Measurements from ENCODE around the gene SLC2A6. TPM values are rescaled to one million over a fixed set of nuclear protein-coding genes. Genes with fewer than 3 reads are reported as not detected.
"Not testable (repeated sequence)": the region's sequence is repeated elsewhere in the genome, so short reads cannot be mapped to it uniquely, and the experiment has no call there.

SLC2A6 gene
- total RNA-seq, 5 donors from 2014 or later (not counting 1 experiment from before 2014, with no cell fraction given), result 3.6 to 6.1 (median 4.9) TPM

- no peaks in the 10 kb centered on the region for H3K36me3 Mint-ChIP-seq
- CTCF ChIA-PET, result no interaction called here
- H3K4me3 ChIP-seq (ENCODE audit: control insufficient read depth in 1 of 2, extremely low read depth in 1 of 2, low read length in 1 of 2), result no peak overlapping the region
- peaks cover 0 to 2% of the 10 kb centered on the region in 2 donors for H3K27me3 Mint-ChIP-seq
- POLR2A ChIA-PET, result no interaction called here
- no peak overlapping the region for H3K27ac Mint-ChIP-seq
- no peaks in the 10 kb centered on the region for H3K9me3 ChIP-seq
- no peak overlapping the region for H3K4me3 Mint-ChIP-seq
- no peak overlapping the region for H3K27ac ChIP-seq (ENCODE audit: low read length)
- no peak for ATAC-seq (replicated peaks in 1 of 4)
- 82% methylated on average over 20 of the region's 20 CpGs for WGBS (ENCODE audit: insufficient coverage)
- H3K9me3 Mint-ChIP-seq, result no peaks in the 10 kb centered on the region
- peaks cover 0 to 47% of the 10 kb centered on the region in 2 experiments for H3K27me3 ChIP-seq (replicated peaks in 1 of 2; ENCODE audit: control insufficient read depth in 2 of 2, extremely low read depth in 1 of 2, insufficient read depth in 2 of 2, low read length in 1 of 2)
- DNase-seq, result no peak
- no peaks in the 10 kb centered on the region for H3K36me3 ChIP-seq (ENCODE audit: control insufficient read depth in 2 of 2, extremely low read depth in 1 of 2, insufficient read depth in 1 of 2, low read length in 1 of 2)
- peaks cover 4 to 9% (median 8%) of the 10 kb centered on the region in 3 donors for H3K4me1 Mint-ChIP-seq
- peaks cover 4 to 12% of the 10 kb centered on the region in 2 experiments for H3K4me1 ChIP-seq (ENCODE audit: control insufficient read depth in 1 of 2, extremely low read depth in 1 of 2, insufficient read depth in 2 of 2, low read length in 2 of 2)
These were observed 23.8 kb downstream of the SLC2A6 start for GRCh38 chr9:133454943-133455673.

GRCh38 chr9:133454325-133454724 lies 24.6 kb downstream of the SLC2A6 start:
- H3K9me3 ChIP-seq, result no peaks in the 10 kb centered on the region
- peaks cover 2 to 10% of the 10 kb centered on the region in 2 experiments for H3K4me1 ChIP-seq (ENCODE audit: control insufficient read depth in 1 of 2, extremely low read depth in 1 of 2, insufficient read depth in 2 of 2, low read length in 2 of 2)
- H3K27ac ChIP-seq (ENCODE audit: low read length), result no peak overlapping the region
- no peaks in the 10 kb centered on the region for H3K36me3 ChIP-seq (ENCODE audit: control insufficient read depth in 2 of 2, extremely low read depth in 1 of 2, insufficient read depth in 1 of 2, low read length in 1 of 2)
- no peak overlapping the region for H3K4me3 ChIP-seq (ENCODE audit: control insufficient read depth in 1 of 2, extremely low read depth in 1 of 2, low read length in 1 of 2)
- H3K9me3 Mint-ChIP-seq, result no peaks in the 10 kb centered on the region
- CTCF ChIA-PET, result no interaction called here
- DNase-seq, result no peak
- peaks cover 3 to 8% (median 7%) of the 10 kb centered on the region in 3 donors for H3K4me1 Mint-ChIP-seq
- 88% methylated on average over 17 of the region's 19 CpGs for WGBS (ENCODE audit: insufficient coverage)
- no peak overlapping the region for H3K27ac Mint-ChIP-seq
- no peak for ATAC-seq (replicated peaks in 1 of 4)
- POLR2A ChIA-PET, result no interaction called here
- peaks cover 0 to 2% of the 10 kb centered on the region in 2 donors for H3K27me3 Mint-ChIP-seq
- H3K27me3 ChIP-seq (replicated peaks in 1 of 2; ENCODE audit: control insufficient read depth in 2 of 2, extremely low read depth in 1 of 2, insufficient read depth in 2 of 2, low read length in 1 of 2), result peaks cover 0 to 52% of the 10 kb centered on the region in 2 experiments
- H3K36me3 Mint-ChIP-seq, result no peaks in the 10 kb centered on the region
- H3K4me3 Mint-ChIP-seq, result no peak overlapping the region

GRCh38 chr9:133453651-133454050 lies 25.2 kb downstream of the SLC2A6 start:
- Histone ChIP-seq H3K9me3 (no peaks in the 10 kb centered on the region), H3K4me1 (ENCODE audit: control insufficient read depth in 1 of 2, extremely low read depth in 1 of 2, insufficient read depth in 2 of 2, low read length in 2 of 2) (peaks cover 0 to 4% of the 10 kb centered on the region in 2 experiments), H3K27ac (ENCODE audit: low read length) (no peak overlapping the region), H3K36me3 (ENCODE audit: control insufficient read depth in 2 of 2, extremely low read depth in 1 of 2, insufficient read depth in 1 of 2, low read length in 1 of 2) (no peaks in the 10 kb centered on the region), H3K4me3 (ENCODE audit: control insufficient read depth in 1 of 2, extremely low read depth in 1 of 2, low read length in 1 of 2) (no peak overlapping the region), H3K27me3 (replicated peaks in 1 of 2; ENCODE audit: control insufficient read depth in 2 of 2, extremely low read depth in 1 of 2, insufficient read depth in 2 of 2, low read length in 1 of 2) (peaks cover 0 to 51% of the 10 kb centered on the region in 2 experiments)
- Mint-ChIP-seq H3K36me3 (no peaks in the 10 kb centered on the region), H3K4me3 (no peak overlapping the region), H3K4me1 (peaks cover 0 to 2% (median under 1%) of the 10 kb centered on the region in 3 donors), H3K9me3 (no peaks in the 10 kb centered on the region), H3K27me3 (peaks cover 0 to 2% of the 10 kb centered on the region in 2 donors), H3K27ac (no peak overlapping the region)
- DNase-seq (no peak), ATAC-seq (replicated peaks in 1 of 4) (no peak)
- POLR2A ChIA-PET, result no interaction called here
- CTCF ChIA-PET, result no interaction called here
- WGBS (ENCODE audit: insufficient coverage), result 81% methylated on average over 8 of the region's 11 CpGs

- Mint-ChIP-seq H3K36me3 (no peaks in the 10 kb centered on the region), H3K4me3 (no peak overlapping the region), H3K9me3 (no peaks in the 10 kb centered on the region), H3K4me1 (no peaks in the 10 kb centered on the region), H3K27me3 (peaks cover 0 to 2% of the 10 kb centered on the region in 2 donors), H3K27ac (no peak overlapping the region)
- Histone ChIP-seq H3K9me3 (no peaks in the 10 kb centered on the region), H3K27ac (ENCODE audit: low read length) (no peak overlapping the region), H3K27me3 (replicated peaks in 1 of 2; ENCODE audit: control insufficient read depth in 2 of 2, extremely low read depth in 1 of 2, insufficient read depth in 2 of 2, low read length in 1 of 2) (peaks cover 0 to 50% of the 10 kb centered on the region in 2 experiments), H3K4me1 (ENCODE audit: control insufficient read depth in 1 of 2, extremely low read depth in 1 of 2, insufficient read depth in 2 of 2, low read length in 2 of 2) (no peaks in the 10 kb centered on the region), H3K36me3 (ENCODE audit: control insufficient read depth in 2 of 2, extremely low read depth in 1 of 2, insufficient read depth in 1 of 2, low read length in 1 of 2) (no peaks in the 10 kb centered on the region), H3K4me3 (ENCODE audit: control insufficient read depth in 1 of 2, extremely low read depth in 1 of 2, low read length in 1 of 2) (no peak overlapping the region)
- ChIA-PET CTCF (no interaction called here), POLR2A (no interaction called here)
- ATAC-seq (replicated peaks in 1 of 4) (no peak), DNase-seq (no peak)
- 69% methylated on average over 6 of the region's 7 CpGs for WGBS (ENCODE audit: insufficient coverage)
These were observed 26.3 kb downstream of the SLC2A6 start for GRCh38 chr9:133452562-133452961.

GRCh38 chr9:133451865-133452264 lies 27.0 kb downstream of the SLC2A6 start:
- H3K36me3 Mint-ChIP-seq; H3K9me3 ChIP-seq; H3K36me3 ChIP-seq (ENCODE audit: control insufficient read depth in 2 of 2, extremely low read depth in 1 of 2, insufficient read depth in 1 of 2, low read length in 1 of 2); POLR2A ChIA-PET; ATAC-seq (replicated peaks in 1 of 4); CTCF ChIA-PET; H3K4me3 Mint-ChIP-seq; DNase-seq; H3K4me1 Mint-ChIP-seq; H3K9me3 Mint-ChIP-seq; H3K27me3 Mint-ChIP-seq; H3K4me3 ChIP-seq (ENCODE audit: control insufficient read depth in 1 of 2, extremely low read depth in 1 of 2, low read length in 1 of 2); H3K4me1 ChIP-seq (ENCODE audit: control insufficient read depth in 1 of 2, extremely low read depth in 1 of 2, insufficient read depth in 2 of 2, low read length in 2 of 2); H3K27ac ChIP-seq (ENCODE audit: low read length); H3K27ac Mint-ChIP-seq: not testable (repeated sequence)
- no CpG with 5 or more reads among the region's 5 CpGs for WGBS (ENCODE audit: insufficient coverage)
- H3K27me3 ChIP-seq (replicated peaks in 1 of 2; ENCODE audit: control insufficient read depth in 2 of 2, extremely low read depth in 1 of 2, insufficient read depth in 2 of 2, low read length in 1 of 2), result peaks cover 0 to 49% of the 10 kb centered on the region in 2 experiments

- Mint-ChIP-seq H3K36me3 (no peaks in the 10 kb centered on the region), H3K4me1 (no peaks in the 10 kb centered on the region), H3K9me3 (no peaks in the 10 kb centered on the region), H3K27me3 (peaks cover 4 to 6% of the 10 kb centered on the region in 2 donors), H3K27ac (no peak overlapping the region), H3K4me3 (no peak overlapping the region)
- no peak overlapping the region for H3K27ac ChIP-seq (ENCODE audit: low read length)
- no peaks in the 10 kb centered on the region for H3K36me3 ChIP-seq (ENCODE audit: control insufficient read depth in 2 of 2, extremely low read depth in 1 of 2, insufficient read depth in 1 of 2, low read length in 1 of 2)
- DNase-seq (no peak), ATAC-seq (replicated peaks in 1 of 4) (no peak)
- no peak overlapping the region for H3K4me3 ChIP-seq (ENCODE audit: control insufficient read depth in 1 of 2, extremely low read depth in 1 of 2, low read length in 1 of 2)
- no peaks in the 10 kb centered on the region for H3K4me1 ChIP-seq (ENCODE audit: control insufficient read depth in 1 of 2, extremely low read depth in 1 of 2, insufficient read depth in 2 of 2, low read length in 2 of 2)
- H3K27me3 ChIP-seq (replicated peaks in 1 of 2; ENCODE audit: control insufficient read depth in 2 of 2, extremely low read depth in 1 of 2, insufficient read depth in 2 of 2, low read length in 1 of 2), result peaks cover 0 to 37% of the 10 kb centered on the region in 2 experiments
- CTCF ChIA-PET, result no interaction called here
- POLR2A ChIA-PET, result no interaction called here
- 85% methylated on average over 12 of the region's 12 CpGs for WGBS (ENCODE audit: insufficient coverage)
- no peaks in the 10 kb centered on the region for H3K9me3 ChIP-seq
These were observed 29.1 kb downstream of the SLC2A6 start for GRCh38 chr9:133449760-133450159.
